Measurements from ENCODE around the gene FSD1. TPM values are rescaled to one million over a fixed set of nuclear protein-coding genes. Genes with fewer than 3 reads are reported as not detected.
A peak's percentile ranks its signal among the peaks of the same experiment; 100 is the strongest.

Gene FSD1
- total RNA-seq, 4 donors from 2014 or later = 1.0 to 8.4 (median 1.4) TPM; not detected in 1

GRCh38 chr19:4358709-4359626, 54.6 kb downstream of the FSD1 start:
- Histone ChIP-seq H3K9me3 (no peaks in the 10 kb centered on the region), H3K4me1 (no peaks in the 10 kb centered on the region), H3K4me3 (no peak overlapping the region), H3K27ac (no peak overlapping the region), H3K36me3 (peaks cover 0 to 76% (median 0%) of the 10 kb centered on the region in 3 donors), H3K27me3 (no peaks in the 10 kb centered on the region)
- no peak for DNase-seq
- TF ChIP-seq CTCF (IDR thresholded peaks at IDR 0.05) (no peak), POLR2A (IDR thresholded peaks at IDR 0.05) (no peak)

GRCh38 chr19:4359627-4360000, 55.2 kb downstream of the FSD1 start:
- Histone ChIP-seq H3K4me3 (no peak overlapping the region), H3K4me1 (no peaks in the 10 kb centered on the region), H3K9me3 (no peaks in the 10 kb centered on the region), H3K27me3 (no peaks in the 10 kb centered on the region), H3K27ac (no peak overlapping the region), H3K36me3 (peaks cover 0 to 75% (median 0%) of the 10 kb centered on the region in 3 donors)
- DNase-seq = no peak
- no peak for TF ChIP-seq CTCF (IDR thresholded peaks at IDR 0.05)
- no peak for TF ChIP-seq POLR2A (IDR thresholded peaks at IDR 0.05)

GRCh38 chr19:4360081-4360569, 55.7 kb downstream of the FSD1 start:
- TF ChIP-seq POLR2A (IDR thresholded peaks at IDR 0.05) = no peak
- TF ChIP-seq CTCF (IDR thresholded peaks at IDR 0.05) = no peak
- Histone ChIP-seq H3K4me3 (no peak overlapping the region), H3K9me3 (no peaks in the 10 kb centered on the region), H3K36me3 (peaks cover 0 to 78% (median 0%) of the 10 kb centered on the region in 3 donors), H3K27ac (peak overlapping the region in 1 of 4 donors; percentile 35), H3K27me3 (no peaks in the 10 kb centered on the region), H3K4me1 (no peaks in the 10 kb centered on the region)
- DNase-seq = no peak

- DNase-seq = peak in 1 of 3 donors; percentile 55
- no peak for TF ChIP-seq POLR2A (IDR thresholded peaks at IDR 0.05)
- TF ChIP-seq CTCF (IDR thresholded peaks at IDR 0.05) = no peak
- no peaks in the 10 kb centered on the region for H3K27me3 ChIP-seq
- H3K4me3 ChIP-seq = no peak overlapping the region
- peak overlapping the region in 1 of 4 donors; percentile 35 for H3K27ac ChIP-seq
- no peaks in the 10 kb centered on the region for H3K4me1 ChIP-seq
- H3K36me3 ChIP-seq = peaks cover 0 to 84% (median 0%) of the 10 kb centered on the region in 3 donors
- H3K9me3 ChIP-seq = no peaks in the 10 kb centered on the region
These were observed 56.3 kb downstream of the FSD1 start for GRCh38 chr19:4360641-4361151.

GRCh38 chr19:4361152-4362046, 57.0 kb downstream of the FSD1 start:
- Histone ChIP-seq H3K9me3 (no peaks in the 10 kb centered on the region), H3K27me3 (no peaks in the 10 kb centered on the region), H3K27ac (peak overlapping the region in 1 of 4 donors; percentile 35), H3K36me3 (peaks cover 0 to 87% (median 0%) of the 10 kb centered on the region in 3 donors), H3K4me1 (no peaks in the 10 kb centered on the region), H3K4me3 (no peak overlapping the region)
- peak in 1 of 3 donors; percentile 50 for DNase-seq
- TF ChIP-seq POLR2A (IDR thresholded peaks at IDR 0.05) (no peak), CTCF (IDR thresholded peaks at IDR 0.05) (no peak)

All from Peyer's patch (tissue), 4 donors.